Hippocampal formation (tissue), 2 donors: Measurements from ENCODE around the gene FOXJ3.

ENCODE experiments used
- DNase-seq, 2 donors: peaks; one replicate each; lab custom pipeline; 2025; lab: John Stamatoyannopoulos, UW

Gene FOXJ3

GRCh38 chr1:42311138-42311537, 23.9 kb downstream of the FOXJ3 start:
- DNase-seq = no peak

- no peak for DNase-seq
Measured at GRCh38 chr1:42306977-42307376, 28.1 kb downstream of the FOXJ3 start.

DNA sequence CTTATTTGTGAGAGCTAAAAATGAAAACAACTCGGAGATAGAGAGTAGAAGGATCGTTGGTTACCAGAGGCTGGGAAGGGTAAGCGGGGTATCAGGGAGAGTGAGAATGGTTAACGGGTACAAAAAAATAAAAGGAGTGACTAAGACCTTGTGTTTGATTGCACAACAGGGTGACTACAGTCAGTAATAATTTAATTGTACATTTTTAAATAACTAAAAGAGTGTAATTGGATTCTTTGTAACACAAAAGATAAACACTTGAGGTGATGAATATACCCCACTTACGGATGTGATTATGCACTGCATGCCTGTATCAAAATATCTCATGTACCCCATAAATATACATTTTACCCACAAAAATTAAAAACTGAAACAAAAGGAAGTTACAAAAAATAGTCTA, 29.4 kb downstream of the FOXJ3 start:
- DNase-seq = no peak

- DNase-seq = no peak
Measured at GRCh38 chr1:42302034-42302433, 33.0 kb downstream of the FOXJ3 start.

GRCh38 chr1:42298520-42298919, 36.5 kb downstream of the FOXJ3 start:
- no peak for DNase-seq

- DNase-seq = no peak
Measured at GRCh38 chr1:42295816-42296215, 39.2 kb downstream of the FOXJ3 start.

DNA sequence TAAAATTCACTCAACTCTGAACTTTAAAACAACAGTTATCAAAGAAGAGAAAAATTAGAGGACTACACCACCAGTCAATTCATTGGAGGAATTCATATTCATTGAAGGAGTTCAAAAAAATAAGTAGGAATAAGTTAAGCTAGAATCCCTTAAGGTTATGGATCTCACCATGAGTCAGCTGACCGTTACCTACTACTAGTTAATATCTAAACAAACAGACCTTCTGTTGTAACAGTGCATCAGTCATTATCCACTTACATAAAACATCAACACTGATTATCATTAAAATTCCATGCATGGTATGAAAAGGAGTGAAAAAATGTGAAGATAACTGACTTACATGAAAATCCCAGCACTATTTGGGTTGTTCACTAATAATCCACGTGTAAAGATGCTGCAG, 44.9 kb downstream of the FOXJ3 start:
- no peak for DNase-seq

DNA sequence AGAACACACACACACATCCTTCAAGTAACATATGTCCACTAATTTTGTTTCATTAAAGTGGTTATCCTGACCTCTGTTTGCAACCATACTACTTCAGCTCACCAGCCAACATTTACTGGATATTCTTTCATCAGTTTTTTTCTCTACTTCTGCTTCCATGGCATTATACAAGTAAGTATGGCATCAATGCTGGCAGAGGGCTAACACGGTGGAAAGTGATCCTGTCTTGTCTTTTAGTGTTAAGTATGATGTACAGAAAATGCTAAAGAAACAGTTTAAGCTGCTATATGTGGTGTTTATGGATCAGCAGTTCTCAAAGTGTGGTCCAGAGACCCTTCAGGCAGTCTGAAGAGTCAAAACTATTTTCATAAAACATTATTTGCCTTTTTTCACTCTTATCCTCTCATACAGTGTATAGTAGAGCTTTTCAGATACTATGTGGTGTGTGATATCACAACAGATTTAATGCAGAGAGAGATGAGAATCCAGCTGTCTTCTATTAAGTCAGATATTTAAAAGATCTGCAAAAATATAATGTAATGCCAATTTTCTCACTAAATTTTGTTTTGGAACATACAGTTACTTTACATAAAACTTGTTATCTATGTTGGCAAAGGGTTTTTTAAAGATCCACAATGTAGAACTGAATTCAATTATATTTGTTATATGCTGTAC, 46.6 kb downstream of the FOXJ3 start:
- DNase-seq = no peak

- no peak for DNase-seq
Measured at GRCh38 chr1:42282867-42283583, 52.0 kb downstream of the FOXJ3 start.

- no peak for DNase-seq
Measured at GRCh38 chr1:42282024-42282579, 52.9 kb downstream of the FOXJ3 start.

GRCh38 chr1:42280821-42281220, 54.2 kb downstream of the FOXJ3 start:
- DNase-seq = no peak

- DNase-seq = no peak
Measured at GRCh38 chr1:42279055-42279454, 56.0 kb downstream of the FOXJ3 start.

DNA sequence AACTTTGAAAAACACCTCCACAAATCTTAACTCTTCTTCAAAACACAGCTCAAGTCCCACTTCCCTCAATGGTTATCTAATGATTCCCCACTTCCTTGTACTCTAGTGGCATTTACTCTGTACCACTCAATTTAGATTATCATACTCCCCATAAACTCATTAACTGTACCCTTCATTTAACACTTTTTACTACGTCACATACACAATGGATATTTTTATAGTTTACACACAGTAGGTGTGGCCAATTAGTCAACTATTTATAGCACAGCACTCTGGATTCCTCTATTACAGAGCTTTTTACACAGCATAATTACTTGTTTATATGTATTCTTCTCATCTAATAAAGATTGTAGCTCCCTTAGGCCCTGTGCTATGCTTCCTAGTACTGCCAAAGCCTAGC, 62.1 kb downstream of the FOXJ3 start:
- DNase-seq = no peak

- no peak for DNase-seq
Measured at GRCh38 chr1:42267904-42268303, 67.1 kb downstream of the FOXJ3 start.

GRCh38 chr1:42266253-42267135, 68.5 kb downstream of the FOXJ3 start:
- no peak for DNase-seq

DNA sequence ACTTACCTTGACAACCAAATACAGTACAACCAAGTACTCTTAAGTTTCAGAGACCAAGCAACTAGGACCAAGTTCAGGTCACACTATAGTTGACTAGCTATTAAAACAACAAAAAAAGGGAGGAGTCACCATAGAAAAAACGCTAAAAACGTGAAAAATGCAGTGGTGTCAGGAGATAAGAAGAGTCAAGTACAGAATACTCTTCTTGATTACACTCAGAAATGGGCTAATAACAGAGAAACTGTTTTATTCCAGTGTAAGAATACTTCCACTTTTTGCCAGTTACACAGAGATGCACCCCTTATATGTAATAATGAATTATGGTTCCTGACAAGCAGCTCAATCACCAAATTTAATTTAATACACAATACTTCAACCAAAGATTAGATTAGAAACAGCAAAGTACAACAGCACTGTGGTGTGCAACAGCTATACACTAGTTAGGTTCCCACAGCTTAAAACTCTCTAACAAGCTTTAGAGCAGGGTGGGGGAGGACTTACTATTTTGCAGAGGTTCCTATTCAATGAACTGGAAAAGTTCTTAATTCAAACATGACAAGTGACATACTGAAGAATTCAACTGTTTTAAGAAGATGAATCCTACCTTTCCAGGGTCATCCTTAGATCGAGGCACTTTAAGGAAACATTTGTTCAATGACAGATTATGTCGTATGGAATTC, 70.4 kb downstream of the FOXJ3 start:
- DNase-seq = no peak

DNA sequence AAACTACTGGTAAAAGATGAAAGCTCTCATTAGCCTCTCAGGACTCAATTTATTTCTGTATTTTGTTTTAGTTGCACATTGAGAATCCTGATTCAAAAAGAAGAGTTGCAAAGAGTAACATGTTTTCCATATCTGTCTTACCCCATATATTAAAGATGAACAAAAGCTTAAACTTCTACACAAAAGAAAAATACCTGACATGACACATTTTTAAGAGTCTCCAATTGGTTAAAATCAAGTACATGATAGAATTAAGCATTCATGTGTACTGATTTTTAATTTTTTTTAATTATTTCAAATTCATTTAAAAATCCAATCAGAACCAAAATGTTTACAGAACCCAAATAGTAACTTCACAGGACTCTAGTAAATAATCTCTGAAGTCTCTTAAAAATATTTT, 72.0 kb downstream of the FOXJ3 start:
- DNase-seq = no peak

DNA sequence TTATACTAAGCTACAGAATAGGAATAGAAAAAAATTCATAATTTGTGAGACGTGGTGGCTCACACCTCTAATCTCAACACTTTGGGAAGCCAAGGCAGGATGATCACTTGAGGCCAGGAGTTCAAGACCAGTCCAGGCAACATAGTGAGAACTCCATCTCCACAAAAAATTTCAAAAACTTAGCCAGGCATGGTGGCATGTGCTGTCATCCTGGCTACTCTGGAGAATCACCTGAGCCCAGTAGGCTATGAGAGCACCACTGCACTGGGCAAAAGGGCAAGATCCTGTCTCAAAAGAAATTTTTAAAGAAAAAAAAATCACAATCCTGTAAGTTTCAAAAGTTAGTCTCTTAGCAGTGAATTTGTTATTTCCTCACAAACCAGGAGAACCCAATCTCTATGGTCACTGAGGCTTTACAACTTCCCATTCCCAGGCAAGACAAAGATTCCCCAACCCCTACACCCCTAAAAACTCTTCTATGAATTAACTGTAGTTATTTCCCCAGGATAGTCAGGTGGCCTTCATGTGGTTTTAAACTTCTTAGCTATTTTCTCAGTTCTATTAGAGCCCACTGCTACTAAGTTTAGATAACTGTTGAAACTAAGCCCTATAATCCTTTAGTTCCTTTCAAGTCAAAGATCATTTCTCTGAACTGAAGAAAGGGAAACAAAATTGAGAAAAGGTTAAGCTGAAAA, 74.5 kb downstream of the FOXJ3 start:
- no peak for DNase-seq

GRCh38 chr1:42259739-42260064, 75.3 kb downstream of the FOXJ3 start:
- DNase-seq = no peak

- peak; percentile 3 to 88 for DNase-seq
Measured at GRCh38 chr1:42259059-42259738, 75.8 kb downstream of the FOXJ3 start.

GRCh38 chr1:42258218-42258617, 76.8 kb downstream of the FOXJ3 start:
- DNase-seq = no peak
